Left cardiac atrium (tissue), 4 donors: ENCODE measurements around the gene WDR26. TPM values are rescaled to one million over a fixed set of nuclear protein-coding genes. Genes with fewer than 3 reads are reported as not detected.
"Not testable (repeated sequence)": the region's sequence is repeated elsewhere in the genome, so short reads cannot be mapped to it uniquely, and the experiment has no call there.

Experiments used
- ATAC-seq, 2 donors: fragments of 200-7000 bp; cut with Tn5 transposase; one replicate each; pipeline ENCODE4 v1.9.1; 2020; ENCODE audit warnings: mild to moderate bottlenecking in 2 of 2, moderate library complexity in 2 of 2
- DNase-seq: peaks from one replicate; pipeline ENCODE4 v3.0.0-alpha.2; 2020
- intact Hi-C, 2 donors: fragments of 100-400 bp; cut with DNase I; formaldehyde crosslinking; loops; one replicate each; pipeline versions ENCODE4 v1.14.1 to v1.15.1; 2022 to 2023
- total RNA-seq, 2 donors: library from RNA; stranded (reverse); fragmentation: NEBNext Ultra II Directional; extraction: Animal tissue kit (Norgen Biotek cat#: 25700); gene quantifications; one replicate each; pipeline ENCODE4 v1.2.1, GENCODE V29; 2021
- donor health status: DM: no; HTN: yes; CAD: no.
- donor health status: DM: no; HTN: yes; CAD: no; lungs with severe emphysema.
- donor health status: DM: yes; HTN: yes; CAD: no.
- donor health status: Dilated cardiomyopathy.

WDR26 gene
- total RNA-seq, 2 donors from 2014 or later: 54.3 to 67.4 TPM

GRCh38 chr1:224438989-224439388, 4.4 kb upstream of the WDR26 start:
- intact Hi-C loops: no loop called here
- DNase-seq (no peak), ATAC-seq (no peak)

GRCh38 chr1:224435999-224436398, 1.4 kb upstream of the WDR26 start:
- DNase-seq: no peak
- intact Hi-C loops: no loop called here
- ATAC-seq: no peak

- intact Hi-C loops: no loop called here
- peak; percentile 21 to 39 for ATAC-seq
- no peak for DNase-seq
These were observed 744 bp upstream of the WDR26 start for GRCh38 chr1:224435318-224435763.

GRCh38 chr1:224433701-224434672, 610 bp downstream of the WDR26 start:
- DNase-seq (peak; percentile 54), ATAC-seq (peak; percentile 45 to 53)
- intact Hi-C loops: no loop called here

- ATAC-seq: peak; percentile 0 to 13
- intact Hi-C loops: no loop called here
These were observed 1.4 kb downstream of the WDR26 start for GRCh38 chr1:224433041-224433691.

GRCh38 chr1:224432672-224433040, 1.9 kb downstream of the WDR26 start:
- no peak for DNase-seq
- ATAC-seq: peak in 1 of 2 donors; percentile 5
- intact Hi-C loops: no loop called here

More at GRCh38 chr1:224433041-224433691, 1.4 kb downstream of the WDR26 start:
- DNase-seq: no peak

GRCh38 chr1:224432146-224432545, 2.5 kb downstream of the WDR26 start:
- intact Hi-C loops: no loop called here
- ATAC-seq (no peak), DNase-seq (no peak)

- DNase-seq (no peak), ATAC-seq (no peak)
- intact Hi-C loops: no loop called here
These were observed 2.9 kb downstream of the WDR26 start for GRCh38 chr1:224431726-224432125.

- ATAC-seq: no peak
- intact Hi-C loops: no loop called here
- no peak for DNase-seq
These were observed 4.0 kb downstream of the WDR26 start for GRCh38 chr1:224430511-224431113.

GRCh38 chr1:224429616-224430326, 4.8 kb downstream of the WDR26 start:
- intact Hi-C loops: no loop called here
- ATAC-seq (no peak), DNase-seq (no peak)

- ATAC-seq, DNase-seq, intact Hi-C loops: not testable (repeated sequence)
These were observed 5.9 kb downstream of the WDR26 start for GRCh38 chr1:224428713-224429112.

- no peak for DNase-seq
- peak in 1 of 2 donors; percentile 65 for ATAC-seq
- intact Hi-C loops: no loop called here
These were observed 7.3 kb downstream of the WDR26 start for GRCh38 chr1:224427346-224427745.

- ATAC-seq, intact Hi-C loops, DNase-seq: not testable (repeated sequence)
These were observed 7.7 kb downstream of the WDR26 start for GRCh38 chr1:224426869-224427268.

- intact Hi-C loops: no loop called here
- ATAC-seq (no peak), DNase-seq (no peak)
These were observed 9.2 kb downstream of the WDR26 start for GRCh38 chr1:224425279-224425884.

- DNase-seq (no peak), ATAC-seq (no peak)
- intact Hi-C loops: no loop called here
These were observed 14.5 kb downstream of the WDR26 start for GRCh38 chr1:224420106-224420505.

GRCh38 chr1:224411766-224412165, 22.8 kb downstream of the WDR26 start:
- intact Hi-C loops: no loop called here
- ATAC-seq: no peak

GRCh38 chr1:224408294-224408590, 26.4 kb downstream of the WDR26 start:
- DNase-seq (no peak), ATAC-seq (no peak)
- intact Hi-C loops: no loop called here

More at GRCh38 chr1:224411766-224412165, 22.8 kb downstream of the WDR26 start:
- DNase-seq: no peak

- intact Hi-C loops: no loop called here
- ATAC-seq (peak in 1 of 2 donors; percentile 38), DNase-seq (no peak)
These were observed 26.9 kb downstream of the WDR26 start for GRCh38 chr1:224407571-224408293.
